Omental fat pad (tissue), 4 donors: ENCODE results near the gene VIPR2. TPM values are rescaled to one million over a fixed set of nuclear protein-coding genes. Genes with fewer than 3 reads are reported as not detected.

ENCODE experiments used
- ATAC-seq: fragments of 150-250 bp; one replicate; pipeline ENCODE4 v1.9.1; 2016; ENCODE audit warnings: mild to moderate bottlenecking, moderate library complexity; ENCODE audit not compliant: low FRiP score
- DNase-seq: peaks from one replicate; pipeline ENCODE4 v3.0.0-alpha.2; 2019; ENCODE audit warnings: low spot score
- total RNA-seq, 4 donors: library from RNA; depleted of rRNA; stranded (reverse); fragments of >200 nt; gene quantifications; one replicate each; pipeline ENCODE4 v1.1.0, GENCODE V29; 2016
- TF ChIP-seq, protein P1 (sequence below), 3 donors: fragments of 450-650 bp; IDR thresholded peaks; one replicate each; pipeline ENCODE4 v1.5.1; 2016 to 2017; ENCODE audit warnings: antibody characterized with exemption in 3 of 3, mild to moderate bottlenecking in 3 of 3, moderate library complexity in 2 of 3

Gene VIPR2
- total RNA-seq, 4 donors from 2014 or later = 3.6 to 71.0 (median 24.6) TPM

DNA sequence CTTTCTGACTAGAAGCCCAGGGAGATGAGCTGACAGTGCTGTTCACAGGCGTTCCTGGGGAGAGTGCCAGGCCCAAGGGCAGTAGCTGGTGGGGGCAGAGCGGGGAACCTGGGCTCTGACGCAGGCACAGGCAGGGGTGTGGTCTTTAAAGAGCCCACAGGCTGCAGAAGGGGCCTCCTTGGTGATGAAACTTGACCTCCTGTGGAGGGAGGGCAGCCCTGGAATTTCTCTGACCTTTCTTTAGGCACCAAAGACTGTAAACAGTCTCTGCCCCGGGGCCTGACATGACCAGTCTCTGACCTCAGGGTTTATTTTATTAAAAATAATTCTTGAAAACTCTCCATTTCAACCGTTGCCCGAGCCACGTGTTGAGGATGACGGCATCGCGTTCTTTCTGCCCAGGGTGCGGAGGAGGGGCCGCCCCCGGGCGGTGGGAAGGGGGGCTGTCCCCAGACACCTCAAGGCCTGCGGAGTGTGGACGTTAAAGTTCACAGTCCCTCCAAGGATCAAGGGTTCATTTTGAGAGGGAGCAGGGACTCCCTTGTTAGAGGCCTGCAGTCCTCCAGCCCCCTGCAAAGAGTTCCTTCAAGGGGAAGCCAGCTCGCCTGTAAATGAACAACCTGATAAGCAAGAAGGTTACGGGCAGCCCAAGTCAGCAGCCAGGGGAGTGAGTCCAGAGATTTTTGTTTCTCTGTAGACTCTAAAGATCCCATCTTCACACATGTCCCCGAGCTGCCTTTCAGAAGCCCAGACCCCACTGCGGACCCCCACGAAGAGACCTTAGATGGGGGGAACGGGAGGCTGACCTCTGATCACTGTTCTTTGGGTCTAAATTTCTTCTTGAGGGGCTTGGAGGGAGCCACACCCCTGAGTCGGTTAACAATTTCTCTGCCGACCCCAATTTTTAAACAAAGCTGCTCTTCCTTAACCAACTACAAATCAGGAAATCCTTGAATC lies 128.9 kb downstream of the VIPR2 start:
- TF ChIP-seq, protein P1, sequence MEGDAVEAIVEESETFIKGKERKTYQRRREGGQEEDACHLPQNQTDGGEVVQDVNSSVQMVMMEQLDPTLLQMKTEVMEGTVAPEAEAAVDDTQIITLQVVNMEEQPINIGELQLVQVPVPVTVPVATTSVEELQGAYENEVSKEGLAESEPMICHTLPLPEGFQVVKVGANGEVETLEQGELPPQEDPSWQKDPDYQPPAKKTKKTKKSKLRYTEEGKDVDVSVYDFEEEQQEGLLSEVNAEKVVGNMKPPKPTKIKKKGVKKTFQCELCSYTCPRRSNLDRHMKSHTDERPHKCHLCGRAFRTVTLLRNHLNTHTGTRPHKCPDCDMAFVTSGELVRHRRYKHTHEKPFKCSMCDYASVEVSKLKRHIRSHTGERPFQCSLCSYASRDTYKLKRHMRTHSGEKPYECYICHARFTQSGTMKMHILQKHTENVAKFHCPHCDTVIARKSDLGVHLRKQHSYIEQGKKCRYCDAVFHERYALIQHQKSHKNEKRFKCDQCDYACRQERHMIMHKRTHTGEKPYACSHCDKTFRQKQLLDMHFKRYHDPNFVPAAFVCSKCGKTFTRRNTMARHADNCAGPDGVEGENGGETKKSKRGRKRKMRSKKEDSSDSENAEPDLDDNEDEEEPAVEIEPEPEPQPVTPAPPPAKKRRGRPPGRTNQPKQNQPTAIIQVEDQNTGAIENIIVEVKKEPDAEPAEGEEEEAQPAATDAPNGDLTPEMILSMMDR (IDR thresholded peaks at IDR 0.05) = no peak
- DNase-seq (no peak), ATAC-seq (peak; percentile 96)

DNA sequence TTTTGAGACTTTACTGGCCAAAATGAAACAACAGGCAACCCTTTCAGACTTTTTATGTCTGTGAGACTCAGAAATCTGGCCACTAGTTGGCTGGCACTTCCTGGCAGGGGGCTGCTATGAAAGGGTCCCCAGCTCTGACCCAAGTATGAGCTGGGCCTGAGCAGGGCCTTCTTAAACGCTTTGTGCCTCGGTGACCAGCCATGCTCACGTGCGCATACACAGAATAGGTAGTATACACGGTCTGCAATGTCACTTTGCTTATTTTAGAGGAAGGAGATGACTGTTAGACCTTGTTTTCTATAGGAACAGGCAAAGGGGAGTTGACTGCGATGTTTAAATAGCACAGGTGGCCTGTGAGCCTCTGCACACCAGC lies 129.6 kb downstream of the VIPR2 start:
- no peak for DNase-seq
- TF ChIP-seq, protein P1 (IDR thresholded peaks at IDR 0.05) = no peak
- ATAC-seq = peak; percentile 2

DNA sequence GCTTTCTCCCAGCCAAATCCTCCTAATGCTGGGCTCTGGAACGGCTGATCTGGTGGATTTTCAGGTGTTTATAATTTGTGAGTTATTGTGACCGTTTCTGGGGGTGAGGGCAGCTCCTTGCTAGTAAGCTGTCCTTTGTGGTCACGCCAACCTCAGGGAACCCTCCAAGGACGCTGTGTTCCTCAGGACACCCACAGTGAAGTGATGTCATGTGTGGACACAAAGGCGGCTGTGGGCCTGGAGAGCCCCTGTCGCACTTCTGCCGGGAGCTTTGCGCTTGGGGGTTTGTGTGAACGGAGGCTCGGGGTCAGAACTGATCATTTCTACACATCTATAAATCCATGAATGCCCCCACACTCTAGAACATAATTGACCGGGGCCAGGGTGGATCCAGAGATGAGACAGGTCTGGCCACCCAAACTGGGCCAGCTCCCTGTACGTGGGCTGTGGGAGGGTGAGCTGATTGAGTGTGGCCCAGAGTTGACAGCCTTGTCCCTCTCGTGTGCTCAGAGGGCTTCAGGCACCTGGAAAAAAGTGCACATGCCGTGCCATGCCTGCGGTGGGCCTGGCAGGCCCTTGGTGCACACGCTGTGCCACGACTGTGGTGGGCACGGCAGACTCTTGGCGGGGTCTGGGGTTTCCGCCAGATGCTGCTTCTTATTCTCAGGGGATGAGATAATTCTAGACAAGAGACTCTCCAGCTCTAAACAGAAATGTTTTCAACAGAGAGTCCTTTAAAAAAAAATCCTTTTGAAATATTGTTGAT lies 130.2 kb downstream of the VIPR2 start:
- DNase-seq (no peak), ATAC-seq (no peak)
- TF ChIP-seq, protein P1 (IDR thresholded peaks at IDR 0.05) = no peak

DNA sequence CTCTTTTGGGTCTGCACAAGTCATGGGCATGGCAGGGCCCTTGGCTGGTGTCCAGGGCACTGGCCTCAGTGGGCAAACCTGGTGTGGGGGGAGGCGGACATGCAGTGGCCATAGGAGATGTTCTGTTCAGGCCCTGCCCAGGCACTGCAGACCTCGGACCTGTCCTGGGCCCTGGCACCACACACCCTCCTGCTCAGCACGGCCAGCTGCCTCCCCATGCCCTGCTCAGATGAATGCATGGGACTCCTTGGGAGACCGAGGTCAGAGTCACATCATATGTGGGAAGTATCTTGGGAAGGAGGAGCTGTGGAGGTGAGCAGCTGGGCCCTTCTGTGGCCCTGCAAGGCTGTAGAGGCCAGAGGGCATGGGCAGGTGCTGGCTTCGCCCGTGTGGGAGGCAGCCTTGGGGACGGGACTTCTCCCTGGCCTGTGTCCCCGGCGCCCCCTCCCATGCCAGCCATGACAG lies 130.8 kb downstream of the VIPR2 start:
- DNase-seq (no peak), ATAC-seq (no peak)
- TF ChIP-seq, protein P1 (IDR thresholded peaks at IDR 0.05) = no peak

GRCh38 chr7:159013181-159013690 lies 131.4 kb downstream of the VIPR2 start:
- DNase-seq (no peak), ATAC-seq (no peak)
- TF ChIP-seq, protein P1 (IDR thresholded peaks at IDR 0.05) = no peak

- TF ChIP-seq, protein P1 (IDR thresholded peaks at IDR 0.05) = no peak
- DNase-seq (no peak), ATAC-seq (no peak)
These were observed 132.2 kb downstream of the VIPR2 start for GRCh38 chr7:159012353-159013069.
